Pancreas (tissue), 10 donors: Measurements from ENCODE around the gene APC2. TPM values are rescaled to one million over a fixed set of nuclear protein-coding genes. Genes with fewer than 3 reads are reported as not detected.
"Not testable (repeated sequence)": the region's sequence is repeated elsewhere in the genome, so short reads cannot be mapped to it uniquely, and the experiment has no call there.

ENCODE experiments used
- ATAC-seq, 4 donors: fragments of 200-7000 bp; cut with Tn5 transposase; one replicate each; pipeline versions ENCODE4 v1.8.0 to v1.9.1; 2020; ENCODE audit warnings: mild to moderate bottlenecking in 4 of 4, moderate library complexity in 4 of 4
- DNase-seq, 6 donors: peaks; one replicate each; pipeline ENCODE4 v3.0.0-alpha.2; 2020
- FAIRE-seq: peaks from 2 replicates; lab custom pipeline; 2012; peaks lifted over from hg19 to GRCh38; lab: Jason Lieb, UNC
- H3K27ac ChIP-seq, 4 donors: fragments of 200-600 bp; sonication (generic); 1 replicate in 3 of 4; 2 replicates in 1 of 4; pipeline versions ENCODE4 v1.5.0 to v1.8.0; 2020
- H3K27me3 ChIP-seq, 4 donors: fragments of 200-600 bp; one replicate each; pipeline ENCODE4 v1.8.0; 2021
- H3K36me3 ChIP-seq, 3 donors: fragments of 200-600 bp; sonication (generic) in 1 of 3; one replicate each; pipeline versions ENCODE4 v1.5.0 to v1.8.0; 2020 to 2021
- H3K4me1 ChIP-seq, 3 donors: fragments of 200-600 bp; one replicate each; pipeline ENCODE4 v1.8.0; 2021
- H3K4me3 ChIP-seq, 4 donors: fragments of 200-600 bp; sonication (generic) in 2 of 4; one replicate each; pipeline versions ENCODE4 v1.5.0 to v1.8.0; 2020 to 2021
- H3K9me3 ChIP-seq, 4 donors: fragments of 200-600 bp; one replicate each; pipeline ENCODE4 v1.8.0; 2021
- WGBS, 2 donors: extraction: QIAGEN DNeasy Blood & Tissue Kit; methylation state at CpG; one replicate each; pipeline ENCODE4 v1.1.7; 2013; 5-methylcytosine and 5-hydroxymethylcytosine counted together
- intact Hi-C, 3 donors: fragments of 100-400 bp; cut with DNase I; formaldehyde crosslinking; loops; one replicate each; pipeline versions ENCODE4 v1.11.1 to v1.14.2; 2022
- polyA plus RNA-seq, 2 donors: library from polyadenylated mRNA; stranded (reverse); fragments of 200-250 nt; gene quantifications; one replicate each; pipeline ENCODE4 v1.2.3, GENCODE V29; 2013
- total RNA-seq, 6 donors: library from RNA; stranded (reverse); fragmentation: NEBNext Ultra II Directional in 4 of 6; extraction: Animal tissue kit (Norgen Biotek cat#: 25700) in 4 of 6; gene quantifications; one replicate each; pipeline versions ENCODE4 v1.2.1 to v1.2.4, GENCODE V29; 2021 to 2023
- TF ChIP-seq, protein P1 (sequence below), 4 donors: fragments of 200-600 bp; sonication (generic) in 3 of 4; IDR thresholded peaks; one replicate each; pipeline versions ENCODE4 v1.5.0 to v1.8.0; 2021; ENCODE audit warnings: antibody characterized with exemption in 4 of 4
- donor health status: healthy with polysubstance abuse.
- donor health status: DM: no; HTN: no; CAD: no; lungs with moderate emphysema.
- donor health status: DM: no; HTN: no; CAD: no.
- donor health status: control.
- donor health status: control.
- donor health status: Bipolar disorder and iron deficiency.
- donor health status: DM: yes; HTN: yes; CAD: no.
- donor health status: DM: no; HTN: no; CAD: no.
- donor health status: DM: no; HTN: no; CAD: no.
- donor health status: DM: yes; HTN: yes; CAD: no.

APC2 gene
- total and polyA plus RNA-seq, 8 donors: 0.04 to 0.27 (median 0.06) TPM; not detected in 1

DNA sequence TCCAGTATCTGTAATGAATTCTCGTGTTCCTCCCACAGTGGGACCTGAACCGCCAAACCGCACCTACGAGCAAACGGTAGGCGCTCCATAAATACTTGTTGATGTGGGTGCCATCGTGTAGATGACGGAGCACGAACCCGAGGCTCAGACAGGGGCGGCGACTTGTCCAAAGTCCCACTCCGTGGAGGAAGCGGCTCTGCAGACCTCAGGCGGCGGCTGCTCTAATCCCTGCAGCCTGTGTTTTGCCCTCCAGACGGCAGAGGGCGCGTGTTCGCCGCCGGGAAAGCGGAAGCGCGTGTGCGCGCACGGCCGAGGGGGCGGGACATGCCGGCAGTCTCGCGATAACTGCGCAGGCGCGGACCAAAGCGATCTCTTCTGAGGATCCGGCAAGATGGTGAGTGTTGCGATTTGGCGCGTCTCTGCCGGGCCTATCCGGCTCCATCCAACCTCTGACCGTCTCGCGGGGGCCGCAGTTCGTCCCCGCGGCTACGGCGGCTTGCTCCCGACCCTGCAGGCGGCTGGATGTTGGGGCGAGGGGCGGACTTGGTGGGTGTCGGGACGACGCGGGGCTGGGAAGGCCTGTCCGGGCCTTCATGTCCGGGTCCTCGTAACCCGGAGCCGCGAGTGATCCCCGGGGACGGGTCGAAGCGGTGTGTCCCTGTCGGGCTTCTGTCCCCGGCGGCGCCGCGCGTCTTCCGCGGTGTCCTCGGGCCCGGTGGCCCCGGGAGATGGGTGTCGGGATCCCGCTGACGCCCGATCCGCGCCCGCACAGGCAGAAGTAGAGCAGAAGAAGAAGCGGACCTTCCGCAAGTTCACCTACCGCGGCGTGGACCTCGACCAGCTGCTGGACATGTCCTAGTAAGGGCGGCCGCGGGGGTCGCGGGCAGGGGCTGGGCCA, 11.6 kb upstream of the APC2 start, which contains the start of gene RPS15:
Gene RPS15 (plus strand): TSS at position 362 of the 898 bp plus-strand sequence. CDS start 30 bp downstream, at position 392.
- peak within 1 kb of the TSS; percentile 77 to 95 (median 80) for H3K4me3 ChIP-seq
- WGBS, 2 donors: 1 to 2% methylated on average over 79 to 100 of the region's 100 CpGs
- peaks cover 11 to 40% (median 16%) of the 10 kb centered on the region in 3 donors for H3K36me3 ChIP-seq
- H3K9me3 ChIP-seq: no peaks in the 10 kb centered on the region
- TF ChIP-seq, protein P1, sequence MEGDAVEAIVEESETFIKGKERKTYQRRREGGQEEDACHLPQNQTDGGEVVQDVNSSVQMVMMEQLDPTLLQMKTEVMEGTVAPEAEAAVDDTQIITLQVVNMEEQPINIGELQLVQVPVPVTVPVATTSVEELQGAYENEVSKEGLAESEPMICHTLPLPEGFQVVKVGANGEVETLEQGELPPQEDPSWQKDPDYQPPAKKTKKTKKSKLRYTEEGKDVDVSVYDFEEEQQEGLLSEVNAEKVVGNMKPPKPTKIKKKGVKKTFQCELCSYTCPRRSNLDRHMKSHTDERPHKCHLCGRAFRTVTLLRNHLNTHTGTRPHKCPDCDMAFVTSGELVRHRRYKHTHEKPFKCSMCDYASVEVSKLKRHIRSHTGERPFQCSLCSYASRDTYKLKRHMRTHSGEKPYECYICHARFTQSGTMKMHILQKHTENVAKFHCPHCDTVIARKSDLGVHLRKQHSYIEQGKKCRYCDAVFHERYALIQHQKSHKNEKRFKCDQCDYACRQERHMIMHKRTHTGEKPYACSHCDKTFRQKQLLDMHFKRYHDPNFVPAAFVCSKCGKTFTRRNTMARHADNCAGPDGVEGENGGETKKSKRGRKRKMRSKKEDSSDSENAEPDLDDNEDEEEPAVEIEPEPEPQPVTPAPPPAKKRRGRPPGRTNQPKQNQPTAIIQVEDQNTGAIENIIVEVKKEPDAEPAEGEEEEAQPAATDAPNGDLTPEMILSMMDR (IDR thresholded peaks at IDR 0.05): peak; percentile 77 to 97 (median 92)
- ATAC-seq (peak; percentile 91 to 97 (median 94)), FAIRE-seq (no peak), DNase-seq (peak; percentile 93 to 99 (median 96))
- no peaks in the 10 kb centered on the region for H3K27me3 ChIP-seq
- intact Hi-C loops: no loop called here
- peaks cover 0 to 17% (median 6%) of the 10 kb centered on the region in 3 donors for H3K4me1 ChIP-seq
- H3K27ac ChIP-seq: peak within 1 kb of the TSS; percentile 77 to 89 (median 84)

DNA sequence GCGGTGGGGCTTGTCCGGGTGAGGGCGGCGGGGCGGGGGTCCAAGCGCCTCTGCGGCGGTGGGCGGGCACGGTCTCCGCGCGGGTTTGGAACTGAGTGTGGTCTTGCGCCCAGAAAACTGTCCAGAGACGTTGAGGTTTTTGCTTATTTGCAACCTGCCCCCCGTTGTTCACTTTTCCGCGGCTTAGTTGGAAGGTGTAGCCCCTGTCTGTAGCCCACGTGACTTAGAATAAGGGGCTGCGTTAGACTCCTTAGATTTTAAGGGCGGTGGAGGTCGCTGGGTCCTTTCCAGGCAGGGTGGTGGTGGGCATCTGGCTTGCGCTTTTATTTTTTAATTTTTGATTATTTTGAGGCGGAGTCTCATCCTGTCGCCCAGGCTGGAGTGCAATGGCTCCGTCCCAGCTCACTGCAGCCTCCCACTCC, 11.0 kb upstream of the APC2 start:
- FAIRE-seq (no peak), ATAC-seq (peak in 1 of 4 donors; percentile 1), DNase-seq (no peak)
- intact Hi-C loops: no loop called here
- peaks cover 0 to 17% (median 6%) of the 10 kb centered on the region in 3 donors for H3K4me1 ChIP-seq
- WGBS, 2 donors: 1% methylated on average over 26 of the region's 26 CpGs
- peaks cover 11 to 34% (median 16%) of the 10 kb centered on the region in 3 donors for H3K36me3 ChIP-seq
- no peaks in the 10 kb centered on the region for H3K27me3 ChIP-seq
- H3K9me3 ChIP-seq: no peaks in the 10 kb centered on the region
- H3K27ac ChIP-seq: peak overlapping the region in 2 of 4 donors; percentile 87 to 89
- peak overlapping the region; percentile 77 to 95 (median 80) for H3K4me3 ChIP-seq
- TF ChIP-seq, protein P1 (IDR thresholded peaks at IDR 0.05): no peak

DNA sequence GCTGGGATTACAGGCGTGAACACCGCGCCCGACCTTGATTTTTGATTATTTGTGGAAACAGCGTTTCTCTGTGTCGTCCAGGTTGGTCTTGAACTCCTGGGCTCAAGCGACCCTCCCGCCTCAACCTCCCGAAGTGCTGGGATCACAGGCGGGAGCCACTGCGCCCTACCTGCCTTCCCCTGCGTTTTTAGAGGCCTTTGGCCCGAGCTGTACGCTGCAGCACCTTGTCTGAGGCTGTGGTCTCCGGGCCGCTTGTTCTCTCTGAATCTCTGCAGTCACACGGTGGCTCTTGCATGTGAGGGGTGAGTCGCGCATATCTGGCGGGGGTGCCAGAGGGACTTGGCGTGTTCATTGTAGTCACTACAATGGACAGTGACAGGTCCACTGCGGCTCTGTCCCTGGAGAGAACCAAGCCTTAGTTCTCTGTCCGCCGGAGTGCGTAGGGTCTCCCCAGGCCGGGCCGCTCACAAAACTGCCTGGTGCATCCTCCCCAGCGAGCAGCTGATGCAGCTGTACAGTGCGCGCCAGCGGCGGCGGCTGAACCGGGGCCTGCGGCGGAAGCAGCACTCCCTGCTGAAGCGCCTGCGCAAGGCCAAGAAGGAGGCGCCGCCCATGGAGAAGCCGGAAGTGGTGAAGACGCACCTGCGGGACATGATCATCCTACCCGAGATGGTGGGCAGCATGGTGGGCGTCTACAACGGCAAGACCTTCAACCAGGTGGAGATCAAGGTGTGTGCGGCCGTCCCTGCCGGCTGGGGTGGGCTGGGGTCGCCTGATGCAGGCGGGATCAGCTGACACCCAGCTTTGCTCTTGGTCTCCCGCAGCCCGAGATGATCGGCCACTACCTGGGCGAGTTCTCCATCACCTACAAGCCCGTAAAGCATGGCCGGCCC, 10.2 kb upstream of the APC2 start:
- FAIRE-seq, H3K27ac ChIP-seq, ATAC-seq: not testable (repeated sequence)

DNA sequence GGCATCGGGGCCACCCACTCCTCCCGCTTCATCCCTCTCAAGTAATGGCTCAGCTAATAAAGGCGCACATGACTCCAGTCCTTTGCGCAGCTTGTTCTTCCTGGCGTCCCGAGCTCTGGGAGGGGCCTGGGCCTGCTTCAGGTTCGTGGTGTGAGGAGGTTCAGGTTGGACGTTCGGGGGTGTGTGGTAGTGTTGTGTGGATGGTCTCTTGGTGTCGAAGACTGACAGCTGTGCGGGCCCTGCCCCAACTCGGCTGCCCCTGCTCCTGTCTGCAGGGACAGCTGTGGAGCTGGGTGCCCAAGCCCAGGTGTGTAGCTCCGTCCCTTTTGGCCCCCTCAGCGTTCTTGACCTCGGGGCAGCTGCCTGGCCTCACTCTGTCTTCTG, 9.5 kb upstream of the APC2 start:
- no peak for ATAC-seq

More for the DNA sequence above, 10.2 kb upstream of the APC2 start:
- WGBS, 2 donors: 72 to 74% methylated on average over 56 to 57 of the region's 57 CpGs
- H3K9me3 ChIP-seq, H3K27me3 ChIP-seq: not testable (repeated sequence)
- Histone ChIP-seq H3K4me3 (peak overlapping the region; percentile 77 to 95 (median 80)), H3K4me1 (peaks cover 0 to 17% (median 6%) of the 10 kb centered on the region in 3 donors), H3K36me3 (peaks cover 11 to 29% (median 16%) of the 10 kb centered on the region in 3 donors)
- intact Hi-C loops: loop anchor here in 1 of 3 donors (10.0 kb wide), 1 partner anchor 75 kb away; the partner anchor contains the start of gene ADAMTSL5
- DNase-seq: peak in 1 of 6 donors; percentile 44

More for the DNA sequence above, 9.5 kb upstream of the APC2 start:
- Histone ChIP-seq H3K27me3 (no peaks in the 10 kb centered on the region), H3K27ac (no peak overlapping the region), H3K9me3 (no peaks in the 10 kb centered on the region), H3K36me3 (peaks cover 11 to 28% (median 16%) of the 10 kb centered on the region in 3 donors), H3K4me3 (no peak overlapping the region), H3K4me1 (peaks cover 0 to 19% (median 6%) of the 10 kb centered on the region in 3 donors)
- 84 to 87% methylated on average over 15 of the region's 15 CpGs for WGBS, 2 donors
- intact Hi-C loops: loop anchor here in 1 of 3 donors (10.0 kb wide), 1 partner anchor 74 kb away; the partner anchor contains the start of gene ADAMTSL5
- no peak for FAIRE-seq
- peak in 1 of 6 donors; percentile 30 for DNase-seq
- TF ChIP-seq, protein P1 (IDR thresholded peaks at IDR 0.05): no peak
